Amygdala (tissue), 56 donors: ENCODE measurements around the gene CZIB.
"Not testable (repeated sequence)": the region's sequence is repeated elsewhere in the genome, so short reads cannot be mapped to it uniquely, and the experiment has no call there.

Experiments
- DNase-seq, 56 donors: peaks; one replicate each; lab custom pipeline; 2025; lab: John Stamatoyannopoulos, UW

Gene CZIB

DNA sequence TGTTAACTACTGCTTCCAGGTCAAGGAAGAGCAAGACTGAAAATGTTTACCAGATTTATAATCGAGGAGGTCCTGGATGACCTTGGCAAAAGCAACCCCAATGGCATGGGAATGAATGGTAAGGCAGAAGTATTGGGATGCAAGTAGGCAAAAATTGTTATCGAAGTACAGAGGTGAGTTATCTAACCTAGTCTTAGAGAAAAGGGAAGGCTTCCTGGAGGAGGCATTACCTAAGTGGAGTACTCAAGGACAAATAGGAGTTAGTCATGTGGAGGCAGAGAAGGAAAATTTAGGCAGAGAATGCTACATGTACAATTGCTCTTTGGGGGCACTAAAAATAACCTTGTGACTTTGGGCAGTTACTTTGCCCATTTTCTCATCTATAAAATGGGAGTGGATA is 21.4 kb upstream of the CZIB start:
- DNase-seq: no peak

DNA sequence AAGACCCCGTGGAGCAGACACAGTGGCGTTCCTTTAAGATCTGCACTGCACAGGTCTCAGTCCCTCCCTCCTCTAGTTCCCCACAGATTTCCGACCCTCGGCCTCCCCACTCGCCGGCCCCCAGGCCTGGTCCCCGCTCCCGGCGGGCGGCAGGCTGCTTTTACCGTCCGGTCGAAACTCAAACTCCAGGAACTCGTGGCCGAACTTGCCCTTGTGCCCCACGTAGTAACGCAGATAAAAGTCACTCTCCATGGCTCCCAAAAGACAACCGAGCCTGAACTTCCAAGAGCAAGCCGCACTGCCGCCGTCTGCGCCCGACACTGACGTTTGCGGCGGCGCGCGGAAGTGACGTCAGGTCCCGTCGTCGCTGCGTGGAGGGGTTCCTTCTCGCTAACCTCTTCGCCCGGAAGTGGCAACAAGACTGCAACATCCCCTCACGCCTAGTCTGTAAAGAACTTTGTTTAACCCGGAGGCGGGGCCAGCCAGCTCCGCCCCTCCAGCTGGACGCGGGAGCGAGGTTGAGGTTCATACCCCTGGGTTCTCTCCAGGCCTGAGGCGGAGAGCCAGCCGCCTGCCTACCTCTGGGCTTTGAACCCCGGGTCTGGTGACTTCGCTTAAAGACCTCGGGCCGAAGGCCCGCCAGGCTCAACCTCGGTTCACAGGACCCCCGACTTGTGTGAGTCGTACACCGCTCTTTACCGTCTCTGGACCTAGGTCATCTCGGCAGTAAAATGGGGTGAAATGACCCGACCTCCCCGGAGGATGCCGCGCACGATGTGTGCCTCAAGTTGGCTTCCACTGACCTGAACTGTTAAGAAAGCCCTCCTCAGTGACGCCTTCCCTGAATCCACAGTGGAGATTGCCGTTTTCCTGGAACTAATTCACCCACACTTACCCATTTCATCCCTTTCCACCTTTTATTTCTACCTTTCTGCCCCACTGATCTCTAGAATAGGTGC is 18.0 kb upstream of the CZIB start, which contains the start of gene MAGOH:
Gene MAGOH, minus strand, starts transcription at position 322 of the 959 bp plus-strand sequence. Its CDS starts 70 bp downstream, at position 252.
- peak; percentile 66 to 96 (median 90) for DNase-seq

DNA sequence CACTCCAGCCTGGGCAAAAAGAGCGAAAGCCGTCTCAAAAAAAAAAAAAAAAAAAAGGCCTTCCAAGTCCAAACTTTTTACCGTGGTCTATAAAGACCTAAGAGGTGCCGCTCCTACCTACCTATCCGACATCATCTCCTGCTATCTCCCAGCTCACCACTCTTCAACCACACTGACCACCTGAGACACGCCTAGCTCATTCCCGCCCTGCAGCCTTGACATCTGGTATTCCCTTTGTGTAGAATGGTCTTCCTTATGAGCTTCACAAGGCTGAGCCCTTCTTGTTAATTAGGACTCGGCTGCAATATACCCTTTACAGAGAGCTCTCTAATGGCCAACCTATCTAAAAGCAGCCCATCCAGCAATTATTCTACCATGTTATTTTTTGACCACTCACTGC is 17.2 kb upstream of the CZIB start:
- DNase-seq: no peak

DNA sequence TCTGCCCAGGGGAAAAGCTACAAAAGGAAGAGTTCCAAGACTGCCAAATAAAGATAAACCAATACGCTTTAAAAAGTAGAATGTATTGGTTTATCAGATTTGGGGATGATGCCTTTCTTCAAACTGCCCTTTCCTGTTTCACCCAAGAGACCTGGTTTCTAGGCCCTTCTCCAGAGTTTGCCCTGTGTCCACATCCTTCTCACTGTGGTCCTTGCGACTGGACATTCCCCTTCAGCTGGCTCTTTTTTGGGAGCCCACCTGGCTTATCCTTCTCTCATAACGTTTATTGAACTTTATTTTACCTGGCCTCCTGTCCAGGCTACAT is 490 bp upstream of the CZIB start:
- DNase-seq: no peak

DNA sequence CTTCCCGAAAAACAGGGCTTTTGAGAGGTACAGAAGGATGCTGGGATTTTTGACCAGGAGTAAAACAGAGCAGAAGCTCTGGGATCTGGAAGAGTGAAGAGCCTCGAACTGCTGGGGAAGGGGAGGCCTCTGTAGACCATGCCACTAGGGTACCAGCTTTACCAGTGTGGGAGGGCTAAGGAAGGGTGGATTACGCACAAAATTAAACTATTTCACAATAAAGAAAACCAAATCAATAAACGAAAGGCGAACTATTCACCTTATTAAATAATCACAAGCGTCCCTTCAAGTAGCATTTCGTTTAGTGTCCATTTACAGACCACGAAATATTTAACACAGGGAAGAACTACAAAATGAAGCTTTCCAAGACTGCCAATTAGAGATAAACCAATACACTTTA is 723 bp downstream of the CZIB start:
- DNase-seq: no peak

DNA sequence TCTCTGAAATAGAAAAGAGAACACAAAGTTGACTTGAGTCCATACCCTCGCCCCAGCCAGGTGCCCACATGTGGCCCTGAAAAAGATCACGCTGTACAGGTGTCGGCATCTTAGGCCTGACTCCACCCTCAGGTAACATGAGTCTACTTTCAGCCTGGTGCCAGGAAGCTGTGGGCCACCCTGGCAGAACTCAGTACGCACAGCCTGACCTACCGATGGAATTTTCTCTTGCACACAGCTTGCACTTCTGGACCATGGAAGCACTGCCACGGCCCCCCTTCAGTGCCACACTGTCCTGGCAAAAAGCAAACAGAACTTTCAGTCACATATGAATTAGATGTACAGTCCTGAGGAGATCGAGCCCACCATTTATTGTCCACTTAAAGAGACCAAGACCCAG is 2.2 kb downstream of the CZIB start:
- DNase-seq: no peak

DNA sequence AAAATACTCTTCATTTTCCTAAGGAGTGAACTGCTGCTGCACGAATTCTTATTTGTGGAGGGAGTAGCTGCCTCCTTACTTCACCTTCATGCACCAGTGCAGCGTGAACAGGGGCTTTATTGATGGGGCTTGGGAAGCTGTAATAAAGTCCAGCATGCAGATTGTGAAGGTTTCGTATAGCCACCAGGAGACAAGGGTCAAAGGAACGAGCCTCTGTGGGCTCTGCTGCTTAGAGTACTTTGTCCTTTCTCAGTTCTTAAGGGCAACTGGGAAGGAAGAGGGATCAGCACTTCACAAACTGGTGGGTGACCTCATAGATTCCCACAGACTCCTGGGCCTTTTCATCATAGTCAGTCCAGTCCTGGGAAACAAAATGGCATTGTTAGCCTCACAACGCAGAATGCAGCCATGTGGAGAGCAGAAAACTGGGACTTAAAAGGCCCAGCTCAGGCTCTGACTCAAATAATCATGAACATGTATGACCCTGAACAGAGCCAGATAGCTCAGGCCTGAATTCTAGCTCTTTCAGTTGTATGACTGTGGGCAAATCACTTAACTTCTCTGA is 6.0 kb downstream of the CZIB start:
- DNase-seq: peak in 1 of 56 donors; percentile 6

DNA sequence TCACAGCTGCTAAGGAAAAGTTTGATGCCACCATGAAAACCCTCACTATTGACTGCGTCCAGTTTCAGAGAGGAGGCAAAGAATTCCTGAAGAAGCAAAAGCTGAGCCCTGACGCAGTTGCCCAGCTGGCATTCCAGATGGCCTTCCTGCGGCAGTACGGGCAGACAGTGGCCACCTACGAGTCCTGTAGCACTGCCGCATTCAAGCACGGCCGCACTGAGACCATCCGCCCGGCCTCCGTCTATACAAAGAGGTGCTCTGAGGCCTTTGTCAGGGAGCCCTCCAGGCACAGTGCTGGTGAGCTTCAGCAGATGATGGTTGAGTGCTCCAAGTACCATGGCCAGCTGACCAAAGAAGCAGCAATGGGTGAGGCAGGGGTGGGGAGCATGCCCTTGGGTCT is 9.5 kb downstream of the CZIB start:
- no peak for DNase-seq

DNA sequence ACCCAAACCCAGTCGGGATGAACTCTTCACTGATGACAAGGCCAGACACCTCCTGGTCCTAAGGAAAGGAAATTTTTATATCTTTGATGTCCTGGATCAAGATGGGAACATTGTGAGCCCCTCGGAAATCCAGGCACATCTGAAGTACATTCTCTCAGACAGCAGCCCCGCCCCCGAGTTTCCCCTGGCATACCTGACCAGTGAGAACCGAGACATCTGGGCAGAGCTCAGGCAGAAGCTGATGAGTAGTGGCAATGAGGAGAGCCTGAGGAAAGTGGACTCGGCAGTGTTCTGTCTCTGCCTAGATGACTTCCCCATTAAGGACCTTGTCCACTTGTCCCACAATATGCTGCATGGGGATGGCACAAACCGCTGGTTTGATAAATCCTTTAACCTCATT is 10.1 kb downstream of the CZIB start:
- no peak for DNase-seq

DNA sequence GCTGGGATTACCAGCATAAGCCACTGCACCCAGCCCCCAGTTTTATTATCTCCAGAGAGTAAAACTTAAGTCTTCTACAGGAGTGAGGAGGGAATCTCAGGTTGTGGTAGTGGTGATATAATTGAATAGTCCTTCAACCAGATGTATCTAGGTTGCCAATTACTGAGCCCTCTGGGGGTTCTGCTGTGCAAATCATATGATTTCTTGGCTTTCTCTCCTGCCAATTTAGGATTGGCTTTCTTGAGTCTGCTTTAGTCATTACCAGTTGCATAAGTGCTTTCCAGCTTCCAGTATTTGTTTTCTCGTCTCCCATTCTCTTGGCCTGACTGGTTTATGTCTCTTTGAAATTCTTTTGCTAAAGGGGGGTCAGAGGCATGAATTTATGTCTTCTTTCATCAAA is 12.7 kb downstream of the CZIB start:
- no peak for DNase-seq

DNA sequence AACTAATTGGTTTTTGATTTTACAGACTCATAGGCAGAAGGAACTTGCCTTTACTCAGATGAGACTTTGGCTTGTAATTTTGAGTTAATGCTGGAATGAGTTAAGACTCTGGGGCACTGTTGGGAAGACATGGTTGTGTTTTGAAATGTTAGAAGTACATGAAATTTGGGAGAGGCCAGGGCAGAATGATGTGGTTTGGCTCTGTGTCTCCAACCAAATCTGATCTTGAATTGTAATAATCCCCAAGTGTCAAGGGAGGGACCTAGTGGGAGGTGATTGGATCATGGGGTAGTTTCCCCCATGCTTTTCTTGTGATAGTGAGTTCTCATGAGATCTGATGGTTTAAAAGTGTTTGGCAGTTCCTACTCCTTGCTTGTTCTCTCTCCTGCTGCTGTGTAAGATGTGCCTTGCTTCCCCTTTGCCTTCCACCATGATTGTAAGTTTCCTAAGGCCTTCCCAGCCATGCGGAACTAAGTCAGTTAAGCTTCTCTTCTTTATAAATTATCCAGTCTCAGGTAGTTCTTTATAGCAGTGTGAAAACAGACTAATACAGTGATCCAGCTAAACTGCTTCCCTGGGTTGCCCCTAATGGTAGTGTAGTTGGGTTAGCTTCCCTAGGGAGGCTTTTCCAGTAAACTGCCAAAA is 13.6 kb downstream of the CZIB start:
- DNase-seq: no peak

DNA sequence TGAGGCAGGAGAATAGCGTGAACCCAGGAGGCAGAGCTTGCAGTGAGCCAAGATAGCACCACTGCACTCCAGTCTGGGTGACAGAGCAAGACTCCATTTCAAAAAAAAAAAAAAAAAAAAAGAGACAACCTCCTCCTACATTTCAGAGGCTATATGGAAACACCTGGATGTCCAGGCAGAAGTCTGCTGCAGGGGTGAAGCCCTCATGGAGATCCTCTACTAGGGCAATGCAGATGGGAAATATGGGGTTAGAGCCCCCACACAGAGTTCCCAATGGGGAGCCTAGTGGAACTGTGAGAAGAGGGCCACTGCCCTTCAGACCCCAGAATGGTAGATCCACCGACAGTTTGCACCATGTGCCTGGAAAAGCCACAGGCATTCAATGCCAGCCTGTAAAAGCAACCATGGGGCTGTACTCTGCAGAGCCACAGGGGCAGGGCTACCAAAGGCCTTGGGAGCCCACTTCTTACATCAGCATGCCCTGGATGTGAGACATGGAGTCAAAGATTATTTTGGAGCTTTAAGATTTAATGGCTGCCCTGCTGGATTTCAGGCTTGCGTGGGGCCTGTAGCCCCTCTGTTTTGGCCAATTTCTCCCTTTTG is 14.2 kb downstream of the CZIB start:
- DNase-seq: not testable (repeated sequence)

DNA sequence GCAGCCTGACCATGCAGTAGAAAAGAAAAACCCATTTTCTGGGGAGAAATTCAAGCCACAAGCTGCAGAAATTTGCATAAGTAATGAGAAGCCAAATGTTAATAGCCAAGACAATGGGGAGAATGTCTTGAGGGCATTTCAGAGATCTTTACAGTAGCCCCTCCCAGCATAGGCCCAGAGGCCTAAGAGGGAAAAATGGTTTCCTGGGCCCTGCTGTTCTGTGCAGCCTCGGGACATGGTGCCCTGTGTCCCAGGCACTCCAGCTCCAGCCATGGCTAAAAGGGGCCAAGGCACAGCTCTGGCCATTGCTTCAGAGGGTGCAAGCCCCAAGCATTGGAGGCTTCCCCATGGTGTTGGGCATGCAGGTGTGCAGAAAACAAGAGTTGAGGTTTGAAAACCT is 14.9 kb downstream of the CZIB start:
- DNase-seq: not testable (repeated sequence)

DNA sequence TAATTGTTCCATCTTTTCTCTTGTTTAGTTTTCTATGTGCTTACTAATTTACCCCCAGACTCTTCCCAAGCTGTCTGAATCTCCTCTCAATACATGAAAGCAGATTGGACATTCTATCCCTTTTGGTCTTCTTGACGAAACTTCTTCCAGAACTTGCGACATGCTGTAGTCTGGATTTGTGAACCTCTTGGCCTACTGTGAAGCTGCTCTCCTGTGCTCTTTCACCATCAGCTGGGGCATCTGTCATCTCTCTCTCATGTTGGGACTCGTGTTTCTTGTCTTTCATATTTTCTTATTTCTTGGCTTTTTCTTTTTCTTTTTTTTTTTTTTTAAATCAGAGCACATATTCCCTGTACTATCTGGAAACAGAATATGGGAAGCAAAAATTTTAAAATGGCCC is 17.0 kb downstream of the CZIB start:
- DNase-seq: no peak

DNA sequence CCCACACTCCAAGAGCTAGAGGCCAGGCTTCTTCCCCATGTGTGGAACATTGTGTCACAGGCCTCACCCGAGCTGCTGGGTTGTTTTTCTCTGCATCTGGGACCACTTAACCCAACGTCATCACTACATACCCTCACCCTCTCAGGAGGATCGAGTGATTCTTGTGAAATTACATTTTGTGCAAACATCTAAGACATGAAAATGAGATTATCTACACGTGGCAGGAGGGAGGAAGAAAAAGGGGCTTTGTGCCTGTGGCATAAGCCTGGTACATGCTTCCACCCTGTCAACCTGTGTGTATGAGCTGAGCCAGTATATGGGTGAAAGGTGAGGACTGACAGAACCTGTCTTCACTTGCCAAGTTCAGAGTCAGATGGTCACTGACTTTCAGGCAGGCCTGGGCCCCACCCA is 22.2 kb downstream of the CZIB start:
- no peak for DNase-seq

DNA sequence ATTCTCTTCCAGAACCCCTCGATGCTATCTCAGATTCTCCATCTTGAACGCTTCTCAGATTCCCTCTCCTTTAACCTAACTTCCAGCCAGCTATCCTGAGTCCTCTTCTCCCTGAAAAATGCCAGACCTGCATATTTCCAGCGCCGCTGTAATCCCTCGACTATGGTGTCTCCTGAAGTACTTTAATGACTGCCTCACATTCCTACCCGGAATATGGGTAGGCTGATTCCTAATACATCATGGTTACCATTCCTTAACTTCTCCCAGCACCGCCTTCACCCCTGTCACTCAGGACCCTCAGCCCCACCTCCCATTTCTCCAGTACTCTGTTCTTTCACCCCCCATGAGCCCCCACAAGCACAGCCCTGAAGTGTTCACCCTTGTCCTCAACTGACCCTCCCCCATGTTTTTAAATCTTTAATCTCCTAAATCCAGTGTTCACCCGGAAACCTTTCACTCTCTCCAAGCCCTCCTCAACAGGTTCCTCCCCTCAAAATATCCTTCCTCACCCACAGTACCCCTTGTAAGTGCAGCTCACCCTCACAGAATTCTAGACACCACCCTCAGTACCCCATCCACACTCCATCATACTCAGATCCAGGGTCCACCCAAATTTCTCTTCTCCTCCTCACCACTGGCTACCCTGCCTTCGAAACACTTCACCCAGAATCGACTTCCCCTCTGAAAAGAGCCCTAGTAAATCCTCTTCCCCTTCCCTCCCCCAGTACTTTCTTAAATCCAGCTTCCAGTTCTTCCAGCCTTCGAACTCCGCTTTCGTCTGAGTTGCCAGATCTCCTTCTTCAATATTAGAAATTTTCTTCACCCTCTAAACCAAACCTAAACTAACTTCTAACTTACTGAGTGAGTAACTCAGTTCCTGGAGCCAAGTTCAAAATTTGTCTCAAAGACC is 22.9 kb downstream of the CZIB start:
- peak in 1 of 56 donors; percentile 25 for DNase-seq

DNA sequence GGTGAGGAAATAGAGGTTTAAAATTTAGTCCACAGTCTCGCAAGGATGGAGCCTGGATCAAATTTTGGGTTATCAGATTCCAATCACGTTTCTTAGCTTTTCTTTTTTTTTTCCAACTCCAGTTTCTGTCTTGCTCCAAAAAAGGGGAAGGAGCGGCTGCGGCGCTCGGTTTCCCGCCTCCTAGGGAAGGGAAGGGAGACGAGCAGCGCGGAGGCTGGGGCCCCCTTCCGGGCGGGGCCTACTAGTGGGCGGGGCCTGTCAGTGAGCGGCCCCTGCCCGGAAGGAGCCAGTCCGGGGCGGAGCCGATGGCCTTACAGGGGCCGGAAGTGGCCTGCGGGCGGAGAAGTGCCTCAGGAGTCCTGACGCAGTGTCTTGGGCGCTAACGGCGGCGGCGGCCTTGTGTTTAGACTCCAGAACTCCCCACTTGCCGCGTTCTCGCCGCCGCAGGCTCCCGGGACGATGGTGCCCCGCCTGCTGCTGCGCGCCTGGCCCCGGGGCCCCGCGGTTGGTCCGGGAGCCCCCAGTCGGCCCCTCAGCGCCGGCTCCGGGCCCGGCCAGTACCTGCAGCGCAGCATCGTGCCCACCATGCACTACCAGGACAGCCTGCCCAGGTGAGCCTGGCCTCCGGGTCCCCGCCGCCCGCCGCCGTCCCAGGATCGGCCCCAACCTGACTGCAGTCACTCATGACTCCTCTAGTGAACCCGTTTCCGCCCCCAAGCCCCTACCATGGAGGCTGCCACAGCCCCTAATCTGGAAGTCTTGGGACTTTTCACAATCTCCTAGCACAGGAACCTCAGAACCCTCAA is 23.7 kb downstream of the CZIB start, which contains the start of gene CPT2:
Gene CPT2, plus strand, starts transcription at position 340 of the 806 bp plus-strand sequence. Its CDS starts 120 bp downstream, at position 460.
- DNase-seq: peak; percentile 21 to 94 (median 82)

DNA sequence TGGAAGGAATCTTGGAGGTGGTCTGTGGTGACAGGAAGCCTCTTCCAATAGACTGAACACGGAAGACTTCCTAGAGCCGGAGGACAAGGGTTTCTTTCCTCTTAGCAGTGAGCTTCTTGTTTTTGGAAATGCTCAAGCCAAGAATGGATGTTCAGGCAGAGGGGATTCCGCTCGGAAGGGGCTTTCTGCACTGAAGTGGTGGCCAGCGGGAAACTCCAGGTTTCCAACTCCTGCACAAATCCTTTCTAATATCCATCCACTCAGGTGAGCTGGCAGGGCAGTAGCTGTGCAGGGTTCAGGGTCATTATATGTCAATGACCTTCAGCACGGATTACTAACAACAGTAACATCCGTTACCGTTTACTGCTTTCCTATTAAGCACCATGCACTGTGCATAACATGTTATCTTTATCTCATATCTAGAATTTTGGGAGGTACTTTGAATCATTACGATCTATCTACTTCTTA is 24.4 kb downstream of the CZIB start:
- no peak for DNase-seq
